ENCODE data around the gene GID8. TPM values are rescaled to one million over a fixed set of nuclear protein-coding genes. Genes with fewer than 3 reads are reported as not detected.

The GID8 gene
- total and polyA plus RNA-seq, 2 donors (not counting 1 experiment from before 2014, with no cell fraction given), result 12.4 to 47.4 TPM

DNA sequence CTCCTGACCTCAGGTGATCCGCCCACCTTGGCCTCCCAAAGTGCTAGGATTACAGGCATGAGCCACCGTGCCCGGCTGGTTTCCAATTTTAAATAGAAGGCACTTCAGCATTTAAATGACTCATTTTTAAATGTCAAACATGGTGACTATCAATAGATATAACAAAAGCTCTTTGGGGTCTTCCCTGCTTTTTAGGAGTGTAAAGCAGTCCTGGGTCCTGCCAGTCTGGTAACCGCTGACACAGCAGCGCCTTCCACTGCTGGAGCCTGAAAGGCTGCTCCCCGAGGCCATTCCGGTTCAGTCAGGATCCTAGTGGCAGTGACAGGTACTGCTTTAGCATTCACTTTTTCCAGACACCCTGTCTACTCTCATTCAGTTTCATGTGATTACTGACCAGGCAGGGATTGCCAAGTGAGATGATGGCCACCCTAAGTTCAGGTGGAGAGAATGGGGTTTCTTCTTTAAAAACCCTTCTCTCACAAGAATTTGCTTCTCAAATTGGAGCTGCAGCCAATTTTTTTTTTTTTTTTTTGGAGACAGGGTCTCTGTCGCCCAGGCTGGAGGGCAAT is 16.7 kb upstream of the GID8 start:
- WGBS (ENCODE audit: insufficient coverage), result 58% methylated on average over 5 of the region's 8 CpGs
- Histone ChIP-seq H3K4me2 (replicated peaks; ENCODE audit: low read depth, low read length, poor library complexity, severe bottlenecking) (peak overlapping the region; percentile 34), H3K4me3 (ENCODE audit: control extremely low read depth in 1 of 5, extremely low read depth in 1 of 5, insufficient read depth in 1 of 5, low read depth in 2 of 5, low read length in 4 of 5) (no peak overlapping the region), H3K9ac (ENCODE audit: low read length) (no peak overlapping the region), H3K79me2 (ENCODE audit: control insufficient read depth, insufficient read depth, low read length) (peaks cover 98% of the 10 kb centered on the region), H3K27ac (ENCODE audit: low read length in 2 of 2) (no peak overlapping the region), H3K4me1 (ENCODE audit: control insufficient read depth in 2 of 2, insufficient read depth in 2 of 2, low read length in 2 of 2) (peaks cover 80 to 82% of the 10 kb centered on the region in 2 donors), H3K36me3 (replicated peaks in 1 of 2; ENCODE audit: control extremely low read depth in 1 of 2, control insufficient read depth in 1 of 2, extremely low read depth in 1 of 2, insufficient read depth in 2 of 2, low read length in 1 of 2) (no peaks in the 10 kb centered on the region), H3K27me3 (replicated peaks in 1 of 4; ENCODE audit: control extremely low read depth in 1 of 4, control insufficient read depth in 3 of 4, insufficient read depth in 4 of 4, low read length in 3 of 4) (no peaks in the 10 kb centered on the region), H2AFZ (ENCODE audit: insufficient read depth, low read depth, low read length, poor library complexity, severe bottlenecking) (no peak overlapping the region), H3K9me3 (ENCODE audit: control extremely low read depth in 1 of 3, control insufficient read depth in 2 of 3, insufficient read depth in 1 of 3, low read length in 2 of 3) (no peaks in the 10 kb centered on the region), H4K20me1 (ENCODE audit: control insufficient read depth, insufficient read depth, low read length, poor library complexity, severe bottlenecking) (peaks cover 93% of the 10 kb centered on the region)
- H3K27ac Mint-ChIP-seq, result no peak overlapping the region
- peak overlapping the region; percentile 73 for H3K4me3 Mint-ChIP-seq
- peaks cover 79% of the 10 kb centered on the region for H3K4me1 Mint-ChIP-seq
- no peaks in the 10 kb centered on the region for H3K9me3 Mint-ChIP-seq (ENCODE audit: insufficient read depth)
- H3K27me3 Mint-ChIP-seq, result no peaks in the 10 kb centered on the region
- POLR2A ChIA-PET, result no interaction called here
- ATAC-seq (ENCODE audit: low read depth), result no peak
- CTCF ChIA-PET, result interaction anchor here (0.8 to 4.2 kb wide), 5 partner anchors 14 to 86 kb away, joined by 3 to 18 read pairs (median 3); no protein-coding TSS in a partner anchor
- DNase-seq, result peak; percentile 61
- intact Hi-C loops (cut with micrococcal nuclease), result no loop called here
- no peak for TF ChIP-seq EZH2 (IDR thresholded peaks at IDR 0.05; ENCODE audit: borderline replicate concordance, insufficient read depth, low read depth, low read length, poor library complexity, severe bottlenecking)
- TF ChIP-seq, protein P1, sequence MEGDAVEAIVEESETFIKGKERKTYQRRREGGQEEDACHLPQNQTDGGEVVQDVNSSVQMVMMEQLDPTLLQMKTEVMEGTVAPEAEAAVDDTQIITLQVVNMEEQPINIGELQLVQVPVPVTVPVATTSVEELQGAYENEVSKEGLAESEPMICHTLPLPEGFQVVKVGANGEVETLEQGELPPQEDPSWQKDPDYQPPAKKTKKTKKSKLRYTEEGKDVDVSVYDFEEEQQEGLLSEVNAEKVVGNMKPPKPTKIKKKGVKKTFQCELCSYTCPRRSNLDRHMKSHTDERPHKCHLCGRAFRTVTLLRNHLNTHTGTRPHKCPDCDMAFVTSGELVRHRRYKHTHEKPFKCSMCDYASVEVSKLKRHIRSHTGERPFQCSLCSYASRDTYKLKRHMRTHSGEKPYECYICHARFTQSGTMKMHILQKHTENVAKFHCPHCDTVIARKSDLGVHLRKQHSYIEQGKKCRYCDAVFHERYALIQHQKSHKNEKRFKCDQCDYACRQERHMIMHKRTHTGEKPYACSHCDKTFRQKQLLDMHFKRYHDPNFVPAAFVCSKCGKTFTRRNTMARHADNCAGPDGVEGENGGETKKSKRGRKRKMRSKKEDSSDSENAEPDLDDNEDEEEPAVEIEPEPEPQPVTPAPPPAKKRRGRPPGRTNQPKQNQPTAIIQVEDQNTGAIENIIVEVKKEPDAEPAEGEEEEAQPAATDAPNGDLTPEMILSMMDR (IDR thresholded peaks at IDR 0.05), result peak; percentile 61

DNA sequence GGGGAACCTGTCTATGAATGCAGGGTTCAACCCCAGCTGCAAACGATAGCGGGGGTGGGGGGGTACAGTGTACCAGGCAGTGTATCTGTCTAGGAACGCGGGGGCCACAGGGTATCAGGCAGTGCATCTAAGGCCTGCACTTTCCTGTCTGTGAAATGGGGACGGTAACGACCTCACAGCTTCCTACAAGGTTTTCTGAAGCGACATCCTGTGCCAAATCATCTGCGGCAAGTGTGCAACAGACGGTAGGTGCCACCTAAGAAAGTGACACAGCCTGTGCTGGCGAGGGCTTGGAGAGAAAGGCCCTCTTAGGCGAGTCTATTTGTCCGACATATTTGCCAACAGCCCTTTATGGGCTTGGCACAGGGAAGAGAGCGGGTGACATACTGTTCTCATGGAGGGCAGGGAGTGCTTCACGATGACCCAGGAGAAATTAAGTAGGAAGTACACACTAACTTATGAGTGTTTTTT is 15.5 kb upstream of the GID8 start:
- H3K4me2 ChIP-seq (replicated peaks; ENCODE audit: low read depth, low read length, poor library complexity, severe bottlenecking), result peak overlapping the region; percentile 35
- peaks cover 97% of the 10 kb centered on the region for H3K79me2 ChIP-seq (ENCODE audit: control insufficient read depth, insufficient read depth, low read length)
- peaks cover 80% of the 10 kb centered on the region for H3K4me1 Mint-ChIP-seq
- no peaks in the 10 kb centered on the region for H3K27me3 Mint-ChIP-seq
- no peak overlapping the region for H3K9ac ChIP-seq (ENCODE audit: low read length)
- peaks cover 90% of the 10 kb centered on the region for H4K20me1 ChIP-seq (ENCODE audit: control insufficient read depth, insufficient read depth, low read length, poor library complexity, severe bottlenecking)
- intact Hi-C loops (cut with micrococcal nuclease), result no loop called here
- no peak for ATAC-seq (ENCODE audit: low read depth)
- WGBS (ENCODE audit: insufficient coverage), result 60% methylated on average over 11 of the region's 14 CpGs
- H3K4me1 ChIP-seq (ENCODE audit: control insufficient read depth in 2 of 2, insufficient read depth in 2 of 2, low read length in 2 of 2), result peaks cover 76 to 82% of the 10 kb centered on the region in 2 donors
- H3K27ac Mint-ChIP-seq, result peak overlapping the region; percentile 62
- H3K27ac ChIP-seq (ENCODE audit: low read length in 2 of 2), result peak overlapping the region in 1 of 2 donors; percentile 35
- CTCF ChIA-PET, result interaction anchor here (1.1 kb wide), 1 partner anchor 87 kb away, joined by 3 read pairs; no protein-coding TSS in a partner anchor
- POLR2A ChIA-PET, result interaction anchor here (0.5 kb wide), 1 partner anchor 14 kb away, joined by 3 read pairs; no protein-coding TSS in a partner anchor
- H3K36me3 ChIP-seq (replicated peaks in 1 of 2; ENCODE audit: control extremely low read depth in 1 of 2, control insufficient read depth in 1 of 2, extremely low read depth in 1 of 2, insufficient read depth in 2 of 2, low read length in 1 of 2), result no peaks in the 10 kb centered on the region
- H3K9me3 ChIP-seq (ENCODE audit: control extremely low read depth in 1 of 3, control insufficient read depth in 2 of 3, insufficient read depth in 1 of 3, low read length in 2 of 3), result no peaks in the 10 kb centered on the region
- no peak overlapping the region for H2AFZ ChIP-seq (ENCODE audit: insufficient read depth, low read depth, low read length, poor library complexity, severe bottlenecking)
- no peaks in the 10 kb centered on the region for H3K9me3 Mint-ChIP-seq (ENCODE audit: insufficient read depth)
- no peak for DNase-seq
- peak overlapping the region; percentile 69 for H3K4me3 Mint-ChIP-seq
- H3K4me3 ChIP-seq (ENCODE audit: control extremely low read depth in 1 of 5, extremely low read depth in 1 of 5, insufficient read depth in 1 of 5, low read depth in 2 of 5, low read length in 4 of 5), result peak overlapping the region in 1 of 5 experiments; percentile 0
- H3K27me3 ChIP-seq (replicated peaks in 1 of 4; ENCODE audit: control extremely low read depth in 1 of 4, control insufficient read depth in 3 of 4, insufficient read depth in 4 of 4, low read length in 3 of 4), result no peaks in the 10 kb centered on the region
- TF ChIP-seq EZH2 (IDR thresholded peaks at IDR 0.05; ENCODE audit: borderline replicate concordance, insufficient read depth, low read depth, low read length, poor library complexity, severe bottlenecking), result no peak
- TF ChIP-seq, protein P1 (IDR thresholded peaks at IDR 0.05), result no peak
